Measurements from ENCODE around the gene VAV2. TPM values are rescaled to one million over a fixed set of nuclear protein-coding genes. Genes with fewer than 3 reads are reported as not detected.

VAV2 gene
- total and polyA plus RNA-seq, 9 of the 15 experiments (the other 6 are each of a cell fraction or from before 2014, with no cell fraction given): 0.01 to 2.7 (median 1.0) TPM; not detected in 1

DNA sequence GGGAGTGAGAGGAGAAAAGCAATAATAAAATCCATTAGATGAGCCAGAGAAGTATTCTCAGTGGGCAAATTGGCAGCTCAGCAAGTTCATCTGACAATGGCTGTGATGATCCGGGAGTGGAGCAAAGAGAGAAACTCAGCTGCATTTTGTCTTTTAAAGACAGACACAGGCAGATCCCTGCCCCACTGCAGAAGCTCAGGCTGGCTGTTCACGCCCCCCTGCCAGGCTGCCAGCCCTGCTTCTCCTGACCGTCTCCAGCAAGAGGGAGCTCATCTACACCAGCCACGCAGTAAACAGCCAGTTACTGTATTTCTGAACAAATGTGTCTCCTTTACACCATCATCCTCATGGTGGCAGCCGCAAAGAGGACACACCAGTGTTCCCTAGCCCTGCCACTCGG lies 139.7 kb downstream of the VAV2 start:
- Histone ChIP-seq H3K79me2 (ENCODE audit: control insufficient read depth, insufficient read depth, low read length) (no peaks in the 10 kb centered on the region), H4K20me1 (replicated peaks; ENCODE audit: control insufficient read depth, insufficient read depth, low read length) (peaks cover 11% of the 10 kb centered on the region), H3K4me1 (replicated peaks in 1 of 2; ENCODE audit: control insufficient read depth in 2 of 2, insufficient read depth in 2 of 2, low read length in 2 of 2) (no peaks in the 10 kb centered on the region), H3K27ac (ENCODE audit: extremely low read depth, low read depth, low read length) (no peak overlapping the region), H3K9me1 (ENCODE audit: control insufficient read depth, insufficient read depth, low read length) (peaks cover 4% of the 10 kb centered on the region), H3K36me3 (ENCODE audit: control insufficient read depth, insufficient read depth, low read length) (no peaks in the 10 kb centered on the region), H3K4me2 (ENCODE audit: insufficient read depth, low read length) (no peak overlapping the region), H3K4me3 (no peak overlapping the region), H3K9me3 (replicated peaks; ENCODE audit: control insufficient read depth, insufficient read depth, low read depth, low read length) (no peaks in the 10 kb centered on the region), H2AFZ (ENCODE audit: low read depth, low read length) (no peak overlapping the region), H3K9ac (ENCODE audit: insufficient read depth in 1 of 2, low read depth in 2 of 2, low read length in 2 of 2) (no peak overlapping the region), H3K27me3 (ENCODE audit: control insufficient read depth in 2 of 2, insufficient read depth in 2 of 2, low read length in 2 of 2) (peaks cover 7 to 73% of the 10 kb centered on the region in 2 experiments; a peak in 4 of 5 replicates)
- WGBS (ENCODE audit: insufficient coverage, low coverage, missing lambda C conversion rate): 0% methylated on average over 6 of the region's 6 CpGs
- FAIRE-seq: no peak
- no TSS peak for BruUV-seq (replicated peaks)
- ATAC-seq: no peak
- ChIA-PET POLR2A (interaction anchor here (0.6 to 0.7 kb wide), 2 partner anchors 17 to 136 kb away, joined by 3 read pairs; no protein-coding TSS in a partner anchor), CTCF (ENCODE audit: low intra/inter-chr PET ratio) (no interaction called here)
- intact Hi-C loops (cut with micrococcal nuclease) (no loop called here), in situ Hi-C loops (cut with MboI) (no loop called here)
- no peak for DNase-seq (ENCODE audit: extremely low read depth in 1 of 4, low spot score in 3 of 4)
- no peak for TF ChIP-seq ZFX (CRISPR knock-in tag; IDR thresholded peaks at IDR 0.05)
- TF ChIP-seq SAP30 (IDR thresholded peaks at IDR 0.05; ENCODE audit: borderline replicate concordance, insufficient read depth, low read depth, low read length, poor library complexity, severe bottlenecking): no peak
- TF ChIP-seq ZNF830 (CRISPR knock-in tag; IDR thresholded peaks at IDR 0.05): no peak
- no peak for TF ChIP-seq SIRT6 (IDR thresholded peaks at IDR 0.05; ENCODE audit: low read depth, low read length)
- TF ChIP-seq NFRKB (IDR thresholded peaks at IDR 0.05; ENCODE audit: low read depth): no peak
- TF ChIP-seq HDAC2 (IDR thresholded peaks at IDR 0.05): no peak
- TF ChIP-seq NR4A1 (CRISPR knock-in tag; IDR thresholded peaks at IDR 0.05): no peak
- TF ChIP-seq NR4A1 (tag; IDR thresholded peaks at IDR 0.05): no peak
- TF ChIP-seq ZNF263 (CRISPR knock-in tag; IDR thresholded peaks at IDR 0.05; ENCODE audit: borderline replicate concordance): no peak

Data from K562 (cell line).